LNCAP (cell line): ENCODE results near the gene PHLDB1.

ENCODE experiments used
- TF ChIP-seq, protein P1 (sequence below): fragments of 450-650 bp; IDR thresholded peaks from 2 replicates; pipeline ENCODE4 v1.5.1; 2017; ENCODE audit warnings: mild to moderate bottlenecking

The PHLDB1 gene

DNA sequence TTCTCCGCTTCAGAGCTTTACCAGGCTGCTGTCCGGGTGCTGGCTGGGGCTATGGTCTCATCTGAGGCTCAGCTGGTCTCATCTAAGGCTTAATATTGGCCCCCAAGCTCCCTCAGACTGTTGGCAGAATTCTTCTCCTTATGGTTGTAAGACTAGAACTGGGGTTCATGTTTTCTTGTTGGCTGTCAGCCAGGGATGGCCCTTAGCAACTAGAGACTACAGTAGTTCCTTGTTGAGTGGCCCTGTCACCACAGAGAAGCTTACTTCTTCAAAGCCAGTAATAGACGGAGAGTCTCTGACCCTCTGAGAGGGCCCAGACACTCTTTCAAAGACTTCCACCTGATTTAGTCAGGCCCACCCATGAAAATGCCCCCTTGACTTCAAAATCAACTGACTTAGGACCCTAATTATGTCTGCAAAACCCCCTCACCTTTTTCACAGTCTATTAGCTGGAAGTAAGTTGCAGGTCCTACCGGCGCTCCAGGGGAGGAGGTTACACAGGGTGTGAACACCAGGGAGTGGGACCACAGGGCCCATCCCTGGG, 96.2 kb downstream of the PHLDB1 start:
- TF ChIP-seq, protein P1, sequence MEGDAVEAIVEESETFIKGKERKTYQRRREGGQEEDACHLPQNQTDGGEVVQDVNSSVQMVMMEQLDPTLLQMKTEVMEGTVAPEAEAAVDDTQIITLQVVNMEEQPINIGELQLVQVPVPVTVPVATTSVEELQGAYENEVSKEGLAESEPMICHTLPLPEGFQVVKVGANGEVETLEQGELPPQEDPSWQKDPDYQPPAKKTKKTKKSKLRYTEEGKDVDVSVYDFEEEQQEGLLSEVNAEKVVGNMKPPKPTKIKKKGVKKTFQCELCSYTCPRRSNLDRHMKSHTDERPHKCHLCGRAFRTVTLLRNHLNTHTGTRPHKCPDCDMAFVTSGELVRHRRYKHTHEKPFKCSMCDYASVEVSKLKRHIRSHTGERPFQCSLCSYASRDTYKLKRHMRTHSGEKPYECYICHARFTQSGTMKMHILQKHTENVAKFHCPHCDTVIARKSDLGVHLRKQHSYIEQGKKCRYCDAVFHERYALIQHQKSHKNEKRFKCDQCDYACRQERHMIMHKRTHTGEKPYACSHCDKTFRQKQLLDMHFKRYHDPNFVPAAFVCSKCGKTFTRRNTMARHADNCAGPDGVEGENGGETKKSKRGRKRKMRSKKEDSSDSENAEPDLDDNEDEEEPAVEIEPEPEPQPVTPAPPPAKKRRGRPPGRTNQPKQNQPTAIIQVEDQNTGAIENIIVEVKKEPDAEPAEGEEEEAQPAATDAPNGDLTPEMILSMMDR: no peak

DNA sequence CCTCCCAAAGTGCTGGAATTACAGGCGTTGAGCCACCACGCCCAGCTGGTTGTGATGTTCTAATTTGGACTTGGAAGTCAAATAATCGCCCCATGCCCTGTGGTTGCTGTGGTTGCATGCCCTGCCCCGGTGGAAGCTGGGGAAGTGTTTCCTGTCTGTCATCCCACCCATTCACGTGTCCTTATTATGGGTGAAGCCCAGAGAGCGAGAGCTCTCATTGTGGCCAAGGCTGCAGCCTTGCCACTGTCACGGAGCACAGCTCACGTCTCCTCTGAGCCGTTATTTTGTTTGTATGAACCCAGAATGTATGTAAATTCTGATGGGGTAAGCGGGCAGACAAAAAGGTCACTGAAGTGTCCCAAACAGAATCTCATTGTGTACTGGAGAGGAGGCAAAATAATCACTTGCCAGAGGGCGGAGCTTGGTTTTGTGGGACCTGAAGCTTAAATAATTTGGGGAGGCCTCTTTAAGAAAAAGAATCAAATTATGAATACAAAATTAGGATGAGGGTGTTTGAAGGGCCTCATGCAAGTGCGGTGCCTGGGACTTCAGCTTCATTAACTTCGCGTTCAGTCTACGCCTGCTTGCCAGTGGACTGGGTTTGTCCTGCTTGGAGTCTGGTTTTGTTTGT, 97.8 kb downstream of the PHLDB1 start:
- TF ChIP-seq, protein P1: no peak

DNA sequence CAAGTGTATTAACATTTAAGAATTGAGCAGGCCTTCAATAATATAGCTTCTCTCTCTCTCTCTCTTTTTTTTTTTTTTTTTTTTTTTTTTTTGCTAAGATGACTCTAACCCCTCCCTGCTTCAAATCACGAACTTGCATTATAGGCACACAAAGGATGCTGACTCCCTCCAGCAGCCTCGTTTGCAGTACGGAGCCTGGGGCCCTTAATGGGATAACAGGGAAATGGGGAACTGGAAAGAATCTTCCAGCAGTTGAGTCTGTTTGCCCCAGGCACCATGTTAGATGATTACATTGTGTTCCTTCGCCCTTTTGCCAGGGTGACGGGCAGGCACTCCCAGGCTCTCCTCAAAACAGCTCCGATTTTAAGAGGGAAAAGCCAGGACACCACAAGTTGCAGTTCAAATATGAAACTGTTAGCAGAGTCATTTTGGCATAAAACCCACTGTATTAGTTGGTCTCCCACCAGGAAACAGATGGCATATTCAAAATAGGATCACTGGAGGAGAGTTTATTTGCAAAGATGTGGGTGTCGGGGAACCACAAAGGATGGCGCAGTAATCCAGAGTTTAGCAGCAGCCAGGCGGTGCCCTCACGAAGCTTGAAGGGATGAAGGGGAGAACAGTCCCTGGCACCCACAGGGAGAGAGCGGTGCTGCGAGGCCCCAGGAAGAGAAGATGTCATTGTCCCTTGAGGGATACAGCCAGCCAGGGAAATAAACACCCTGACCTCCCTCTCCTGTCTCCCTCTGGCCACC, 98.6 kb downstream of the PHLDB1 start:
- TF ChIP-seq, protein P1: no peak

DNA sequence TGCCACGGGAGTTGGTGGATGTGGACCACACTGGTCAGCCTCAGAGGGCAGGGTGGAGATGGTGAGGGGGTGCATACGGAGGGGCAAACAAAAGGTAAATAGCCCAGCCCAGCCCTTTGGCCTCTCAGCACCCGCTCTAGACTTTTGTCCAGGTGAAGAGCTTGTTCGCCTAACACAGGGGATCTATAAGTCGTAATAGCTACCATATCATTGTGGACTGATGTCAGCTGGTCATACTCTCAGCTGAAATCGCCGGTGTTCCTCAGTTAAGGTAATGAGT, 99.1 kb downstream of the PHLDB1 start:
- TF ChIP-seq, protein P1: no peak
